Right lobe of liver (tissue), 6 donors: ENCODE measurements around the gene SLC38A7. TPM values are rescaled to one million over a fixed set of nuclear protein-coding genes. Genes with fewer than 3 reads are reported as not detected.

Source experiments
- ATAC-seq, 4 donors: fragments of 200-7000 bp; cut with Tn5 transposase; one replicate each; pipeline ENCODE4 v1.9.1; 2020; ENCODE audit warnings: mild to moderate bottlenecking in 4 of 4, moderate library complexity in 4 of 4
- DNase-seq, 3 donors: peaks; one replicate each; pipeline ENCODE4 v3.0.0-alpha.2; 2020
- H3K27ac ChIP-seq, 3 donors: fragments of 200-600 bp; one replicate each; pipeline ENCODE4 v1.8.0; 2022
- H3K27me3 ChIP-seq, 2 donors: fragments of 200-600 bp; one replicate each; pipeline ENCODE4 v1.8.0; 2022
- H3K36me3 ChIP-seq, 4 donors: fragments of 200-600 bp; sonication (generic) in 1 of 4; one replicate each; pipeline versions ENCODE4 v1.5.1 to v1.8.0; 2017 to 2022; ENCODE audit warnings: control low read depth in 1 of 4
- H3K4me1 ChIP-seq, 4 donors: fragments of 200-600 bp; sonication (generic) in 1 of 4; one replicate each; pipeline versions ENCODE4 v1.5.1 to v1.8.0; 2017 to 2022; ENCODE audit warnings: control low read depth in 1 of 4
- H3K4me3 ChIP-seq, 3 donors: fragments of 200-600 bp; one replicate each; pipeline ENCODE4 v1.8.0; 2022
- H3K9me3 ChIP-seq, 4 donors: fragments of 200-600 bp; sonication (generic) in 1 of 4; one replicate each; pipeline versions ENCODE4 v1.5.1 to v1.8.0; 2017 to 2022; ENCODE audit warnings: control low read depth in 1 of 4
- CTCF ChIP-seq, 4 donors: fragments of 200-600 bp in 3 of 4; fragments of 450-650 bp in 1 of 4; IDR thresholded peaks; one replicate each; pipeline versions ENCODE4 v1.5.1 to v1.8.0; 2016 to 2022; ENCODE audit warnings: antibody characterized with exemption in 4 of 4, mild to moderate bottlenecking in 2 of 4
- POLR2A ChIP-seq: fragments of 450-650 bp; IDR thresholded peaks from one replicate; pipeline ENCODE4 v1.6.1; 2017; ENCODE audit warnings: antibody characterized with exemption, mild to moderate bottlenecking
- WGBS: methylation state at CpG from one replicate; pipeline ENCODE4 v1.1.6; 2018; ENCODE audit warnings: low coverage, low lambda C conversion rate; ENCODE audit not compliant: insufficient coverage; ENCODE audit errors: missing lambda C conversion rate; 5-methylcytosine and 5-hydroxymethylcytosine counted together
- intact Hi-C, 2 donors: fragments of 100-400 bp; cut with DNase I; formaldehyde crosslinking; loops; one replicate each; pipeline versions ENCODE4 v1.11.2 to v1.14.1; 2022
- total RNA-seq, 6 experiments: library from RNA; depleted of rRNA in 2 of 6; stranded (reverse); fragments of >200 nt in 2 of 6; fragmentation: NEBNext Ultra II Directional in 3 of 6; extraction: Animal tissue kit (Norgen Biotek cat#: 25700) in 3 of 6; gene quantifications; one replicate each; pipeline versions ENCODE4 v1.1.0 to v1.2.4, GENCODE V29; 2016 to 2023
- donor health status: DM: no; HTN: yes; CAD: no.
- donor health status: DM: no; HTN: no; CAD: no.
- donor health status: DM: no; HTN: no; CAD: no.
- donor health status: DM: no; HTN: yes; CAD: no.
- donor health status: DM: no; HTN: yes; CAD: no.

SLC38A7 gene
- total RNA-seq, 6 experiments from 2014 or later = 11.4 to 23.8 (median 14.3) TPM

GRCh38 chr16:58634265-58634802, 50.2 kb downstream of the SLC38A7 start:
- WGBS = 27% methylated on average over 3 of the region's 3 CpGs

GRCh38 chr16:58629733-58630640, 54.6 kb downstream of the SLC38A7 start, which contains the start of gene CNOT1:
Gene CNOT1, minus strand, starts transcription at chr16:58629826. Its CDS starts 30,489 bp downstream, at chr16:58599337.
- no peaks in the 10 kb centered on the region for H3K36me3 ChIP-seq
- peak within 1 kb of the TSS; percentile 87 to 97 (median 89) for H3K4me3 ChIP-seq
- ATAC-seq = peak; percentile 87 to 94 (median 90)
- no peaks in the 10 kb centered on the region for H3K27me3 ChIP-seq
- 1% methylated on average over 47 of the region's 61 CpGs for WGBS
- TF ChIP-seq POLR2A (peak; percentile 73), CTCF (IDR thresholded peaks at IDR 0.05) (no peak)
- H3K27ac ChIP-seq = peak within 1 kb of the TSS; percentile 91 to 96 (median 94)
- H3K4me1 ChIP-seq = peaks cover 0 to 27% (median 11%) of the 10 kb centered on the region in 4 donors
- intact Hi-C loops = no loop called here
- H3K9me3 ChIP-seq = no peaks in the 10 kb centered on the region
- DNase-seq = peak; percentile 97 to 98 (median 98)

More at GRCh38 chr16:58634265-58634802, 50.2 kb downstream of the SLC38A7 start:
- no peaks in the 10 kb centered on the region for H3K9me3 ChIP-seq
- H3K27ac ChIP-seq = peak overlapping the region in 1 of 3 donors; percentile 60
- intact Hi-C loops = no loop called here
- DNase-seq = peak in 1 of 3 donors; percentile 56
- no peaks in the 10 kb centered on the region for H3K27me3 ChIP-seq
- no peaks in the 10 kb centered on the region for H3K36me3 ChIP-seq
- H3K4me3 ChIP-seq = no peak overlapping the region
- H3K4me1 ChIP-seq = peaks cover 0 to 12% (median 5%) of the 10 kb centered on the region in 4 donors
- TF ChIP-seq POLR2A = no peak
- TF ChIP-seq CTCF (IDR thresholded peaks at IDR 0.05) = no peak
- ATAC-seq = peak in 2 of 4 donors; percentile 3 to 24

- TF ChIP-seq POLR2A = no peak
- TF ChIP-seq CTCF (IDR thresholded peaks at IDR 0.05) = no peak
- H3K27me3 ChIP-seq = no peaks in the 10 kb centered on the region
- H3K4me3 ChIP-seq = peak overlapping the region; percentile 87 to 97 (median 89)
- peak; percentile 62 to 78 (median 63) for DNase-seq
- intact Hi-C loops = no loop called here
- peaks cover 0 to 19% (median 6%) of the 10 kb centered on the region in 4 donors for H3K4me1 ChIP-seq
- WGBS = under 1% methylated on average over 27 of the region's 53 CpGs
- H3K9me3 ChIP-seq = no peaks in the 10 kb centered on the region
- ATAC-seq = peak; percentile 29 to 47 (median 38)
- H3K36me3 ChIP-seq = peaks cover 0 to 8% (median 1%) of the 10 kb centered on the region in 4 donors
- H3K27ac ChIP-seq = peak overlapping the region; percentile 91 to 96 (median 94)
Measured at GRCh38 chr16:58628845-58629732, 55.5 kb downstream of the SLC38A7 start.

- DNase-seq = peak in 1 of 3 donors; percentile 1
- ATAC-seq = no peak
- WGBS = 89% methylated on average over 7 of the region's 7 CpGs
- Histone ChIP-seq H3K36me3 (peaks cover 0 to 39% (median 9%) of the 10 kb centered on the region in 4 donors), H3K27me3 (no peaks in the 10 kb centered on the region), H3K4me1 (peaks cover 0 to 19% (median 6%) of the 10 kb centered on the region in 4 donors), H3K27ac (no peak overlapping the region), H3K9me3 (no peaks in the 10 kb centered on the region), H3K4me3 (no peak overlapping the region)
- intact Hi-C loops = no loop called here
- TF ChIP-seq CTCF (IDR thresholded peaks at IDR 0.05) (no peak), POLR2A (no peak)
Measured at GRCh38 chr16:58624209-58624608, 60.4 kb downstream of the SLC38A7 start.
